Colonic mucosa (tissue), 4 donors: ENCODE results near the gene PCDHGB7. TPM values are rescaled to one million over a fixed set of nuclear protein-coding genes. Genes with fewer than 3 reads are reported as not detected.
"Not testable (repeated sequence)": the region's sequence is repeated elsewhere in the genome, so short reads cannot be mapped to it uniquely, and the experiment has no call there.

ENCODE experiments used
- DNase-seq: peaks from one replicate; pipeline ENCODE4 v3.0.0-alpha.2; 2020
- H3K27ac ChIP-seq: fragments of 200-600 bp; one replicate; pipeline ENCODE4 v1.8.0; 2021
- H3K27me3 ChIP-seq: fragments of 200-600 bp; one replicate; pipeline ENCODE4 v1.8.0; 2021
- H3K36me3 ChIP-seq: fragments of 200-600 bp; one replicate; pipeline ENCODE4 v1.8.0; 2021
- H3K4me1 ChIP-seq: fragments of 200-600 bp; one replicate; pipeline ENCODE4 v1.8.0; 2021; ENCODE audit warnings: mild to moderate bottlenecking
- H3K4me3 ChIP-seq: fragments of 200-600 bp; one replicate; pipeline ENCODE4 v1.8.0; 2021
- H3K9ac ChIP-seq, 2 donors: one replicate each; pipeline ENCODE4 v1.7.0; 2013; ENCODE audit warnings: control low read depth in 2 of 2, low read depth in 2 of 2, low read length in 2 of 2
- H3K9me3 ChIP-seq: fragments of 200-600 bp; one replicate; pipeline ENCODE4 v1.8.0; 2021
- CTCF ChIP-seq: fragments of 200-600 bp; IDR thresholded peaks from one replicate; pipeline ENCODE4 v1.8.0; 2022; ENCODE audit warnings: antibody characterized with exemption, mild to moderate bottlenecking
- intact Hi-C: fragments of 100-400 bp; cut with DNase I; formaldehyde crosslinking; loops from one replicate; pipeline ENCODE4 v1.14.1; 2022
- total RNA-seq, 2 donors: library from RNA; stranded (reverse); fragmentation: NEBNext Ultra II Directional in 1 of 2; extraction: Animal tissue kit (Norgen Biotek cat#: 25700) in 1 of 2; gene quantifications; one replicate each; pipeline ENCODE4 v1.2.1, GENCODE V29; 2021
- donor health status: healthy.
- donor health status: DM: no; HTN: no; CAD: no.
- donor health status: DM: no; HTN: no; CAD: no.

Gene PCDHGB7
- total RNA-seq, 2 donors from 2014 or later = 2.5 to 3.3 TPM

- H3K9ac ChIP-seq = no peak overlapping the region
- no peak overlapping the region for H3K4me3 ChIP-seq
- H3K36me3 ChIP-seq = no peaks in the 10 kb centered on the region
- intact Hi-C loops = loop anchor here (10.0 kb wide), 2 partner anchors 115 to 155 kb away; no protein-coding TSS in a partner anchor
- no peak overlapping the region for H3K27ac ChIP-seq
- DNase-seq = no peak
- H3K27me3 ChIP-seq = no peaks in the 10 kb centered on the region
- no peak for TF ChIP-seq CTCF
- peaks cover 9% of the 10 kb centered on the region for H3K9me3 ChIP-seq
- H3K4me1 ChIP-seq = no peaks in the 10 kb centered on the region
Measured at GRCh38 chr5:141409598-141410306, 7.7 kb upstream of the PCDHGB7 start.

GRCh38 chr5:141411575-141411974, 5.9 kb upstream of the PCDHGB7 start:
- Histone ChIP-seq H3K27me3 (no peaks in the 10 kb centered on the region), H3K9me3 (peaks cover 9% of the 10 kb centered on the region), H3K4me3 (no peak overlapping the region), H3K36me3 (no peaks in the 10 kb centered on the region), H3K4me1 (no peaks in the 10 kb centered on the region), H3K9ac (no peak overlapping the region), H3K27ac (no peak overlapping the region)
- DNase-seq = no peak
- no peak for TF ChIP-seq CTCF
- intact Hi-C loops = loop anchor here (10.0 kb wide), 2 partner anchors 113 to 153 kb away; no protein-coding TSS in a partner anchor

- DNase-seq = peak; percentile 67
- TF ChIP-seq CTCF = peak; percentile 26
- intact Hi-C loops = loop anchor here (10.0 kb wide), 2 partner anchors 112 to 152 kb away; no protein-coding TSS in a partner anchor
- no peaks in the 10 kb centered on the region for H3K36me3 ChIP-seq
- H3K27me3 ChIP-seq = no peaks in the 10 kb centered on the region
- H3K9ac ChIP-seq = peak within 1 kb of the TSS in 1 of 2 donors; percentile 26
- H3K4me3 ChIP-seq = peak within 1 kb of the TSS; percentile 28
- no peak within 1 kb of the TSS for H3K27ac ChIP-seq
- peaks cover 9% of the 10 kb centered on the region for H3K9me3 ChIP-seq
- H3K4me1 ChIP-seq = no peaks in the 10 kb centered on the region
Measured at GRCh38 chr5:141412854-141413539, 4.5 kb upstream of the PCDHGB7 start, which contains the start of gene PCDHGA10. Gene PCDHGA10, plus strand, starts transcription at chr5:141412987. Its CDS starts 189 bp downstream, at chr5:141413176.

GRCh38 chr5:141413540-141414069, 3.9 kb upstream of the PCDHGB7 start:
- peak overlapping the region; percentile 28 for H3K4me3 ChIP-seq
- H3K27me3 ChIP-seq = no peaks in the 10 kb centered on the region
- H3K27ac ChIP-seq = no peak overlapping the region
- TF ChIP-seq CTCF = no peak
- intact Hi-C loops = loop anchor here (10.0 kb wide), 2 partner anchors 111 to 151 kb away; no protein-coding TSS in a partner anchor
- no peaks in the 10 kb centered on the region for H3K36me3 ChIP-seq
- H3K9me3 ChIP-seq = peaks cover 9% of the 10 kb centered on the region
- DNase-seq = no peak
- no peaks in the 10 kb centered on the region for H3K4me1 ChIP-seq
- H3K9ac ChIP-seq = peak overlapping the region in 1 of 2 donors; percentile 26

GRCh38 chr5:141414548-141415274, 2.8 kb upstream of the PCDHGB7 start:
- H3K27ac ChIP-seq, H3K27me3 ChIP-seq, H3K9ac ChIP-seq, H3K36me3 ChIP-seq, H3K4me3 ChIP-seq, DNase-seq, H3K4me1 ChIP-seq: not testable (repeated sequence)
- peaks cover 11% of the 10 kb centered on the region for H3K9me3 ChIP-seq
- intact Hi-C loops = loop anchor here (10.0 kb wide), 2 partner anchors 110 to 150 kb away; no protein-coding TSS in a partner anchor

GRCh38 chr5:141415275-141415618, 2.2 kb upstream of the PCDHGB7 start:
- intact Hi-C loops = loop anchor here (10.0 kb wide), 2 partner anchors 110 to 150 kb away; no protein-coding TSS in a partner anchor

More at GRCh38 chr5:141415275-141415618, 2.2 kb upstream of the PCDHGB7 start:
- not testable (repeated sequence) for DNase-seq, H3K36me3 ChIP-seq, H3K27ac ChIP-seq, H3K27me3 ChIP-seq, H3K9me3 ChIP-seq, H3K9ac ChIP-seq, H3K4me3 ChIP-seq, H3K4me1 ChIP-seq
